PFSK-1 (cell line): ENCODE measurements around the gene UBE2J2.

Source experiments
- FOXP2 ChIP-seq: optimal IDR thresholded peaks from 2 replicates; pipeline ENCODE3; 2011; ENCODE audit warnings: borderline replicate concordance, control low read depth, inconsistent platforms; ENCODE audit not compliant: insufficient read depth; ENCODE audit errors: extremely low read length, extremely low read depth
- POLR2AphosphoS5 ChIP-seq: IDR thresholded peaks from 2 replicates; pipeline ENCODE4 v1.6.1; 2012; ENCODE audit warnings: low read depth, mild to moderate bottlenecking, control low read depth, low read length, moderate library complexity
- REST ChIP-seq, 2 experiments: IDR thresholded peaks; 2 replicates each; pipeline versions ENCODE4 v1.6.1 to v1.8.0; 2011 to 2012; ENCODE audit warnings: low read depth in 2 of 2, low read length in 2 of 2, control low read depth in 1 of 2, inconsistent platforms in 1 of 2, mild to moderate bottlenecking in 1 of 2, moderate library complexity in 1 of 2; ENCODE audit not compliant: insufficient read depth in 1 of 2
- SIN3A ChIP-seq: IDR thresholded peaks from 2 replicates; pipeline ENCODE4 v1.6.1; 2012; ENCODE audit warnings: mild to moderate bottlenecking, low read length, moderate library complexity, borderline replicate concordance; ENCODE audit not compliant: insufficient read depth
- TAF1 ChIP-seq: IDR thresholded peaks from 2 replicates; pipeline ENCODE4 v1.6.1; 2012; ENCODE audit warnings: low read length, control low read depth, borderline replicate concordance; ENCODE audit not compliant: insufficient read depth

- TF ChIP-seq TAF1 (no peak), REST (IDR thresholded peaks at IDR 0.05; ENCODE audit: insufficient read depth in 1 of 2, low read depth in 2 of 2, low read length in 2 of 2) (no peak), POLR2AphosphoS5 (no peak), FOXP2 (no peak), SIN3A (no peak)
These were observed 27.7 kb downstream of the UBE2J2 start for GRCh38 chr1:1245817-1246576.
